Measurements from ENCODE around the gene CASP8AP2. TPM values are rescaled to one million over a fixed set of nuclear protein-coding genes. Genes with fewer than 3 reads are reported as not detected.

Gene CASP8AP2
- total and polyA plus RNA-seq, 9 of the 15 experiments (the other 6 are each of a cell fraction or from before 2014, with no cell fraction given) = 10.6 to 30.0 (median 19.1) TPM

GRCh38 chr6:89794324-89794723 lies 35.4 kb upstream of the CASP8AP2 start:
- no peak for TF ChIP-seq JUN (IDR thresholded peaks at IDR 0.05; ENCODE audit: borderline replicate concordance, low read depth, low read length)
- no peak for TF ChIP-seq JUN (CRISPR knock-in tag; IDR thresholded peaks at IDR 0.05; ENCODE audit: borderline replicate concordance)
- TF ChIP-seq HES1 (IDR thresholded peaks at IDR 0.05; ENCODE audit: low read depth) = no peak
- TF ChIP-seq FOXJ3 (CRISPR knock-in tag; IDR thresholded peaks at IDR 0.05) = no peak
- no peak for TF ChIP-seq BACH1 (tag; IDR thresholded peaks at IDR 0.05)
- no peak for TF ChIP-seq POLR2B (IDR thresholded peaks at IDR 0.05; ENCODE audit: low read depth, partially characterized antibody)
- TF ChIP-seq PHB (CRISPR knock-in tag; IDR thresholded peaks at IDR 0.05) = no peak
- TF ChIP-seq ZC3H4 (CRISPR knock-in tag; IDR thresholded peaks at IDR 0.05; ENCODE audit: borderline replicate concordance) = no peak
- TF ChIP-seq TSHZ1 (CRISPR knock-in tag; IDR thresholded peaks at IDR 0.05) = no peak
- no peak for TF ChIP-seq STAT6 (CRISPR knock-in tag; IDR thresholded peaks at IDR 0.05)
- TF ChIP-seq ZNF766 (CRISPR knock-in tag; conservative IDR thresholded peaks at IDR 0.05) = no peak
- no peak for TF ChIP-seq ZNF408 (CRISPR knock-in tag; IDR thresholded peaks at IDR 0.05; ENCODE audit: low read depth)
- TF ChIP-seq MBD2 (IDR thresholded peaks at IDR 0.05; ENCODE audit: borderline replicate concordance, low read depth) = no peak
- DNase-seq (ENCODE audit: extremely low read depth in 1 of 4, low spot score in 3 of 4) (no peak), ATAC-seq (no peak), FAIRE-seq (no peak)
- Histone ChIP-seq H3K27ac (ENCODE audit: extremely low read depth, low read depth, low read length) (no peak overlapping the region), H2AFZ (ENCODE audit: low read depth, low read length) (no peak overlapping the region), H3K27me3 (ENCODE audit: control insufficient read depth in 2 of 2, insufficient read depth in 2 of 2, low read length in 2 of 2) (no peaks in the 10 kb centered on the region), H3K4me1 (replicated peaks in 1 of 2; ENCODE audit: control insufficient read depth in 2 of 2, insufficient read depth in 2 of 2, low read length in 2 of 2) (peaks cover 0 to 3% of the 10 kb centered on the region in 2 experiments; a peak in 1 of 5 replicates), H3K9me1 (ENCODE audit: control insufficient read depth, insufficient read depth, low read length) (no peaks in the 10 kb centered on the region), H3K79me2 (ENCODE audit: control insufficient read depth, insufficient read depth, low read length) (peaks cover 29% of the 10 kb centered on the region), H4K20me1 (replicated peaks; ENCODE audit: control insufficient read depth, insufficient read depth, low read length) (no peaks in the 10 kb centered on the region), H3K36me3 (ENCODE audit: control insufficient read depth, insufficient read depth, low read length) (peaks cover 81% of the 10 kb centered on the region), H3K4me2 (ENCODE audit: insufficient read depth, low read length) (no peak overlapping the region), H3K4me3 (no peak overlapping the region), H3K9ac (ENCODE audit: insufficient read depth in 1 of 2, low read depth in 2 of 2, low read length in 2 of 2) (no peak overlapping the region), H3K9me3 (replicated peaks; ENCODE audit: control insufficient read depth, insufficient read depth, low read depth, low read length) (no peaks in the 10 kb centered on the region)
- WGBS (ENCODE audit: insufficient coverage, low coverage, missing lambda C conversion rate) = 100% methylated on average over 6 of the region's 6 CpGs
- POLR2A ChIA-PET = interaction anchor here (1.5 to 2.6 kb wide), 2 partner anchors 8 to 25 kb away, joined by 5 to 8 read pairs; partner anchors contain the start of gene MDN1
- BruUV-seq (replicated peaks) = no TSS peak
- intact Hi-C loops (cut with micrococcal nuclease) (no loop called here), in situ Hi-C loops (cut with MboI) (no loop called here)
- CTCF ChIA-PET (ENCODE audit: low intra/inter-chr PET ratio) = no interaction called here

Data from K562 (cell line).